B cell (primary cell): ENCODE measurements around the gene E2F2. TPM values are rescaled to one million over a fixed set of nuclear protein-coding genes. Genes with fewer than 3 reads are reported as not detected.

ENCODE experiments used
- ATAC-seq: fragments of 200-7000 bp; cut with Tn5 transposase; one replicate; pipeline ENCODE4 v1.10.0; 2021; ENCODE audit warnings: low read depth, mild to moderate bottlenecking, moderate number of reproducible peaks, moderate library complexity
- CTCF ChIA-PET: fragments of 350-600 bp; sonication (Branson Sonifier 250); formaldehyde crosslinking; loops from one replicate; lab custom pipeline; 2021; ENCODE audit warnings: antibody characterized with exemption, inconsistent platforms; lab: Charles Lee
- POLR2A ChIA-PET: fragments of 350-600 bp; sonication (Branson Sonifier 250); formaldehyde crosslinking; loops from one replicate; lab custom pipeline; 2021; ENCODE audit warnings: antibody characterized with exemption; lab: Charles Lee
- DNase-seq: peaks from one replicate; pipeline ENCODE4 v3.0.0; 2013
- H2AFZ ChIP-seq: 2 replicates; pipeline ENCODE4 v1.6.1; 2012; ENCODE audit warnings: mild to moderate bottlenecking, low read depth, low read length; ENCODE audit not compliant: insufficient read depth, poor library complexity, severe bottlenecking
- H3K27ac ChIP-seq, 2 donors: 1 replicate in 1 of 2; 2 replicates in 1 of 2; pipeline ENCODE4 v1.5.1; 2012 to 2013; ENCODE audit warnings: low read length in 2 of 2, mild to moderate bottlenecking in 2 of 2, moderate library complexity in 1 of 2
- H3K27me3 ChIP-seq, 4 experiments: fragments of 200-600 bp in 1 of 4; sonication (generic) in 1 of 4; replicated peaks in 1 of 4; 1 replicate in 2 of 4; 2 replicates in 2 of 4; pipeline versions ENCODE4 v1.6.1 to v1.7.0; 2013 to 2016; ENCODE audit warnings: low read length in 3 of 4, mild to moderate bottlenecking in 2 of 4, mixed read lengths in 1 of 4, moderate library complexity in 1 of 4; ENCODE audit not compliant: insufficient read depth in 4 of 4, control insufficient read depth in 3 of 4; ENCODE audit errors: control extremely low read depth in 1 of 4
- H3K36me3 ChIP-seq, 2 experiments: replicated peaks in 1 of 2; 1 replicate in 1 of 2; 2 replicates in 1 of 2; pipeline versions ENCODE4 v1.6.1 to v1.7.1; 2013; ENCODE audit warnings: low read length in 1 of 2; ENCODE audit not compliant: insufficient read depth in 2 of 2, control insufficient read depth in 1 of 2; ENCODE audit errors: control extremely low read depth in 1 of 2, extremely low read depth in 1 of 2
- H3K4me1 ChIP-seq, 2 donors: fragments of 200-600 bp in 1 of 2; sonication (generic) in 1 of 2; 1 replicate in 1 of 2; 2 replicates in 1 of 2; pipeline versions ENCODE4 v1.5.1 to v1.6.1; 2013 to 2017; ENCODE audit warnings: low read length in 2 of 2; ENCODE audit not compliant: control insufficient read depth in 2 of 2, insufficient read depth in 2 of 2
- H3K4me2 ChIP-seq: replicated peaks from 2 replicates; pipeline ENCODE3; 2012; ENCODE audit warnings: mild to moderate bottlenecking, low read depth, low read length; ENCODE audit not compliant: poor library complexity, severe bottlenecking
- H3K4me3 ChIP-seq, 5 experiments: fragments of 200-600 bp in 1 of 5; sonication (generic) in 1 of 5; 1 replicate in 3 of 5; 2 replicates in 2 of 5; pipeline versions ENCODE4 v1.5.1 to v1.7.0; 2011 to 2016; ENCODE audit warnings: low read length in 4 of 5, mild to moderate bottlenecking in 4 of 5, low read depth in 2 of 5, control low read depth in 1 of 5, moderate library complexity in 1 of 5; ENCODE audit not compliant: insufficient read depth in 1 of 5; ENCODE audit errors: control extremely low read depth in 1 of 5, extremely low read depth in 1 of 5
- H3K79me2 ChIP-seq: fragments of 200-600 bp; sonication (generic); one replicate; pipeline ENCODE4 v1.6.0; 2016; ENCODE audit warnings: low read length; ENCODE audit not compliant: control insufficient read depth, insufficient read depth
- H3K9ac ChIP-seq: fragments of 200-600 bp; sonication (generic); 2 replicates; pipeline ENCODE4 v1.6.1; 2017; ENCODE audit warnings: mild to moderate bottlenecking, low read length, moderate library complexity
- H3K9me3 ChIP-seq, 3 donors: one replicate each; pipeline versions ENCODE4 v1.6.1 to v1.7.1; 2013; ENCODE audit warnings: low read length in 2 of 3; ENCODE audit not compliant: control insufficient read depth in 2 of 3, insufficient read depth in 1 of 3; ENCODE audit errors: control extremely low read depth in 1 of 3
- H4K20me1 ChIP-seq: 2 replicates; pipeline ENCODE4 v1.6.0; 2012; ENCODE audit warnings: mild to moderate bottlenecking, low read length; ENCODE audit not compliant: insufficient read depth, control insufficient read depth, poor library complexity, severe bottlenecking
- H3K27ac Mint-ChIP-seq: one replicate; pipeline ENCODE4 v1.8.0; 2021; ENCODE audit warnings: mixed read lengths
- H3K27me3 Mint-ChIP-seq: one replicate; pipeline ENCODE4 v1.8.0; 2021; ENCODE audit warnings: mixed read lengths
- H3K4me1 Mint-ChIP-seq: one replicate; pipeline ENCODE4 v1.8.0; 2021; ENCODE audit warnings: mixed read lengths
- H3K4me3 Mint-ChIP-seq: one replicate; pipeline ENCODE4 v1.8.0; 2021; ENCODE audit warnings: mixed read lengths
- H3K9me3 Mint-ChIP-seq: one replicate; pipeline ENCODE4 v1.8.0; 2022; ENCODE audit warnings: mixed read lengths; ENCODE audit not compliant: insufficient read depth
- EZH2 ChIP-seq: IDR thresholded peaks from 2 replicates; pipeline ENCODE4 v1.6.1; 2012; ENCODE audit warnings: borderline replicate concordance, low read depth, mild to moderate bottlenecking, moderate library complexity, low read length; ENCODE audit not compliant: insufficient read depth, poor library complexity, severe bottlenecking
- WGBS: methylation state at CpG from one replicate; pipeline ENCODE4 v1.1.5; 2013; ENCODE audit warnings: missing lambda C conversion rate; ENCODE audit not compliant: insufficient coverage; 5-methylcytosine and 5-hydroxymethylcytosine counted together
- intact Hi-C: fragments of 100-400 bp; cut with micrococcal nuclease; formaldehyde crosslinking; loops from one replicate; pipeline ENCODE4 v1.10.0; 2022
- polyA plus RNA-seq: library from polyadenylated mRNA; depleted of rRNA; stranded (reverse); fragments of >200 nt; gene quantifications from 2 replicates; pipeline ENCODE4 v1.2.3, GENCODE V29; 2012
- total RNA-seq, 2 donors: library from RNA; stranded (reverse); fragments of 120-200 nt in 1 of 2; gene quantifications; 1 replicate in 1 of 2; 2 replicates in 1 of 2; pipeline versions ENCODE4 v1.2.3 to v1.2.4, GENCODE V29; 2013 to 2022
- TF ChIP-seq, protein P1 (sequence below): fragments of 200-600 bp; IDR thresholded peaks from one replicate; pipeline ENCODE4 v1.8.0; 2022; ENCODE audit warnings: antibody characterized with exemption, mild to moderate bottlenecking

The E2F2 gene
- total and polyA plus RNA-seq, 2 donors (not counting 1 experiment from before 2014, with no cell fraction given) = 2.4 to 3.2 TPM

DNA sequence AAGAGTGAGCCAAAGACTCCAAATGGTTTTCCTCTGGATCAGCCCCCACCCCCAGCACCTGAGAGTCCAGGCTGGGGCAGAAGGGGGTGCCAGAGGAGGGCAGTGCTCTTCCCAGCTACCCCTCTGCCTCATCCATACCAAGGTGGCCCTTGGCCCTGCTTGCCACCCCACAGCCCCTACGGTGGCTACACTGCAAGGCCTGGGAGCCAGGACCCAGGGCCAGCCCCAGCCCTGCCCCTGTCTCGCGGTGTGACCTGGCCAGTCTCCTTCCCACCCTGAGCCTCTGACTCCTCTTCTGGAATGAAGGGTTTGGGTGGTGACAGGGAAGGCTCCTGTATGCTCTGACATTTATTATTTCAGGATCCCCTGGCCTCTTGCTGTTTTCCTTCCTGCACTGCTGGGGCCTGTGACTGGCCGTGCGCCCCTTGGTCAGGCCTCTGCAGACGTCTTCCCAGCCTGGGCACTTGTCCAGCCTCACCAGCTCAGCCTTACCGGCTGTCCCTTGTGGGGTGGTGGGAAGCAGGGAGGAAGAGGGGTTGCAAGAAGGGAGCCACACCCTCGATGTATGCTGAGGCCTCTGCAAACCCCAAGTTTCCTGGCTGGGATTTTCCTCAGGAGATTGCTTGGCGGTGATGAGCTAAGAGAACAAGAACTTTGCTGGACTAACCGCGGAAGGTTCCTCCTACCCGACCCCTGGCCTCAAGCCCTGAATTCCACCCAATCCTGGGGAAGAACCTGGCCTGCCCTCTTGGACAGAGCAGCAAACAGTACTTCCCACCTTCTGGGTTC is 60.6 kb downstream of the E2F2 start:
- ATAC-seq = no peak
- H3K79me2 ChIP-seq = no peaks in the 10 kb centered on the region

More for the DNA sequence above, 60.6 kb downstream of the E2F2 start:
- Mint-ChIP-seq H3K4me3 (no peak overlapping the region), H3K9me3 (no peaks in the 10 kb centered on the region), H3K4me1 (no peaks in the 10 kb centered on the region), H3K27me3 (peaks cover 4% of the 10 kb centered on the region), H3K27ac (no peak overlapping the region)
- Histone ChIP-seq H3K4me3 (no peak overlapping the region), H3K4me1 (no peaks in the 10 kb centered on the region), H3K9ac (no peak overlapping the region), H3K4me2 (no peak overlapping the region), H3K27ac (no peak overlapping the region), H2AFZ (no peak overlapping the region), H4K20me1 (no peaks in the 10 kb centered on the region), H3K27me3 (peaks cover 0 to 5% (median 2%) of the 10 kb centered on the region in 4 experiments), H3K36me3 (no peaks in the 10 kb centered on the region), H3K9me3 (no peaks in the 10 kb centered on the region)
- ChIA-PET CTCF (no interaction called here), POLR2A (no interaction called here)
- TF ChIP-seq, protein P1, sequence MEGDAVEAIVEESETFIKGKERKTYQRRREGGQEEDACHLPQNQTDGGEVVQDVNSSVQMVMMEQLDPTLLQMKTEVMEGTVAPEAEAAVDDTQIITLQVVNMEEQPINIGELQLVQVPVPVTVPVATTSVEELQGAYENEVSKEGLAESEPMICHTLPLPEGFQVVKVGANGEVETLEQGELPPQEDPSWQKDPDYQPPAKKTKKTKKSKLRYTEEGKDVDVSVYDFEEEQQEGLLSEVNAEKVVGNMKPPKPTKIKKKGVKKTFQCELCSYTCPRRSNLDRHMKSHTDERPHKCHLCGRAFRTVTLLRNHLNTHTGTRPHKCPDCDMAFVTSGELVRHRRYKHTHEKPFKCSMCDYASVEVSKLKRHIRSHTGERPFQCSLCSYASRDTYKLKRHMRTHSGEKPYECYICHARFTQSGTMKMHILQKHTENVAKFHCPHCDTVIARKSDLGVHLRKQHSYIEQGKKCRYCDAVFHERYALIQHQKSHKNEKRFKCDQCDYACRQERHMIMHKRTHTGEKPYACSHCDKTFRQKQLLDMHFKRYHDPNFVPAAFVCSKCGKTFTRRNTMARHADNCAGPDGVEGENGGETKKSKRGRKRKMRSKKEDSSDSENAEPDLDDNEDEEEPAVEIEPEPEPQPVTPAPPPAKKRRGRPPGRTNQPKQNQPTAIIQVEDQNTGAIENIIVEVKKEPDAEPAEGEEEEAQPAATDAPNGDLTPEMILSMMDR = no peak
- TF ChIP-seq EZH2 = no peak
- DNase-seq = no peak
- 87% methylated on average over 6 of the region's 12 CpGs for WGBS
- intact Hi-C loops = no loop called here
